ENCODE data around the gene WDR33. TPM values are rescaled to one million over a fixed set of nuclear protein-coding genes. Genes with fewer than 3 reads are reported as not detected.
"Not testable (repeated sequence)": the region's sequence is repeated elsewhere in the genome, so short reads cannot be mapped to it uniquely, and the experiment has no call there.

The WDR33 gene
- total and polyA plus RNA-seq, 4 experiments from 2014 or later: 19.4 to 86.2 (median 70.4) TPM

- intact Hi-C loops (cut with micrococcal nuclease): no loop called here
- peaks cover 18 to 39% of the 10 kb centered on the region in 2 donors for H3K36me3 Mint-ChIP-seq
- ChIA-PET CTCF (ENCODE audit: partially characterized antibody) (no interaction called here), POLR2A (ENCODE audit: partially characterized antibody) (interaction anchor here (2.2 kb wide), 1 partner anchor 9 kb away, joined by 11 read pairs; no protein-coding TSS in a partner anchor)
- H3K4me1 ChIP-seq (ENCODE audit: insufficient read depth, low read length): peaks cover 71% of the 10 kb centered on the region
- H3K4me1 Mint-ChIP-seq: peaks cover 31 to 78% (median 61%) of the 10 kb centered on the region in 4 donors
- no peak for DNase-seq
- H3K4me3 Mint-ChIP-seq: peak overlapping the region in 5 of 8 donors; percentile 11 to 45 (median 21)
- no peaks in the 10 kb centered on the region for H3K9me3 ChIP-seq (ENCODE audit: control insufficient read depth in 1 of 2, low read length in 2 of 2)
- peaks cover 4% of the 10 kb centered on the region for H3K36me3 ChIP-seq (ENCODE audit: insufficient read depth, low read length)
- H3K27me3 ChIP-seq (ENCODE audit: insufficient read depth, low read length): no peaks in the 10 kb centered on the region
- no peaks in the 10 kb centered on the region for H3K9me3 Mint-ChIP-seq
- no peak overlapping the region for H3K4me3 ChIP-seq (ENCODE audit: low read length in 2 of 2)
- H3K27ac Mint-ChIP-seq: peak overlapping the region in 3 of 7 donors; percentile 16 to 91 (median 32)
- H3K27ac ChIP-seq (ENCODE audit: low read depth, low read length): no peak overlapping the region
- H3K27me3 Mint-ChIP-seq: no peaks in the 10 kb centered on the region
Observed at GRCh38 chr2:127796389-127796788, 14.6 kb downstream of the WDR33 start.

GRCh38 chr2:127794901-127795300, 16.1 kb downstream of the WDR33 start:
- intact Hi-C loops (cut with micrococcal nuclease); H3K4me3 ChIP-seq (ENCODE audit: low read length in 2 of 2); H3K9me3 ChIP-seq (ENCODE audit: control insufficient read depth in 1 of 2, low read length in 2 of 2); DNase-seq; H3K4me3 Mint-ChIP-seq; H3K27ac ChIP-seq (ENCODE audit: low read depth, low read length); H3K27me3 Mint-ChIP-seq; H3K9me3 Mint-ChIP-seq; H3K36me3 ChIP-seq (ENCODE audit: insufficient read depth, low read length); H3K27ac Mint-ChIP-seq; H3K27me3 ChIP-seq (ENCODE audit: insufficient read depth, low read length): not testable (repeated sequence)
- POLR2A ChIA-PET (ENCODE audit: partially characterized antibody): interaction anchor here (2.2 kb wide), 1 partner anchor 10 kb away, joined by 11 read pairs; no protein-coding TSS in a partner anchor
- H3K4me1 Mint-ChIP-seq: peaks cover 29 to 72% (median 57%) of the 10 kb centered on the region in 4 donors
- H3K4me1 ChIP-seq (ENCODE audit: insufficient read depth, low read length): peaks cover 59% of the 10 kb centered on the region
- CTCF ChIA-PET (ENCODE audit: partially characterized antibody): interaction anchor here (1.1 kb wide), 1 partner anchor 20 kb away, joined by 4 read pairs; no protein-coding TSS in a partner anchor
- H3K36me3 Mint-ChIP-seq: peaks cover 15 to 31% of the 10 kb centered on the region in 2 donors

- no peak overlapping the region for H3K4me3 Mint-ChIP-seq
- peaks cover 15 to 19% of the 10 kb centered on the region in 2 donors for H3K36me3 Mint-ChIP-seq
- no peaks in the 10 kb centered on the region for H3K9me3 Mint-ChIP-seq
- intact Hi-C loops (cut with micrococcal nuclease): no loop called here
- no peaks in the 10 kb centered on the region for H3K27me3 Mint-ChIP-seq
- no peak for DNase-seq
- Histone ChIP-seq H3K27ac (ENCODE audit: low read depth, low read length) (no peak overlapping the region), H3K4me3 (ENCODE audit: low read length in 2 of 2) (no peak overlapping the region), H3K27me3 (ENCODE audit: insufficient read depth, low read length) (no peaks in the 10 kb centered on the region), H3K9me3 (ENCODE audit: control insufficient read depth in 1 of 2, low read length in 2 of 2) (no peaks in the 10 kb centered on the region), H3K4me1 (ENCODE audit: insufficient read depth, low read length) (peaks cover 41% of the 10 kb centered on the region), H3K36me3 (ENCODE audit: insufficient read depth, low read length) (no peaks in the 10 kb centered on the region)
- H3K27ac Mint-ChIP-seq: peak overlapping the region in 1 of 7 donors; percentile 77
- ChIA-PET POLR2A (ENCODE audit: partially characterized antibody) (no interaction called here), CTCF (ENCODE audit: partially characterized antibody) (interaction anchor here (0.6 kb wide), 1 partner anchor 313 kb away, joined by 3 read pairs; no protein-coding TSS in a partner anchor)
- peaks cover 23 to 53% (median 42%) of the 10 kb centered on the region in 4 donors for H3K4me1 Mint-ChIP-seq
Observed at GRCh38 chr2:127792805-127793204, 18.2 kb downstream of the WDR33 start.

- peaks cover 10 to 15% of the 10 kb centered on the region in 2 donors for H3K36me3 Mint-ChIP-seq
- H3K4me3 Mint-ChIP-seq: peak overlapping the region in 1 of 8 donors; percentile 21
- DNase-seq: no peak
- Histone ChIP-seq H3K4me1 (ENCODE audit: insufficient read depth, low read length) (peaks cover 28% of the 10 kb centered on the region), H3K9me3 (ENCODE audit: control insufficient read depth in 1 of 2, low read length in 2 of 2) (no peaks in the 10 kb centered on the region), H3K4me3 (ENCODE audit: low read length in 2 of 2) (no peak overlapping the region), H3K36me3 (ENCODE audit: insufficient read depth, low read length) (no peaks in the 10 kb centered on the region), H3K27me3 (ENCODE audit: insufficient read depth, low read length) (no peaks in the 10 kb centered on the region), H3K27ac (ENCODE audit: low read depth, low read length) (no peak overlapping the region)
- peaks cover 16 to 39% (median 30%) of the 10 kb centered on the region in 4 donors for H3K4me1 Mint-ChIP-seq
- H3K27me3 Mint-ChIP-seq: no peaks in the 10 kb centered on the region
- ChIA-PET CTCF (ENCODE audit: partially characterized antibody) (no interaction called here), POLR2A (ENCODE audit: partially characterized antibody) (no interaction called here)
- no peaks in the 10 kb centered on the region for H3K9me3 Mint-ChIP-seq
- intact Hi-C loops (cut with micrococcal nuclease): no loop called here
- H3K27ac Mint-ChIP-seq: peak overlapping the region in 3 of 7 donors; percentile 7 to 36 (median 31)
Observed at GRCh38 chr2:127790694-127791529, 20.1 kb downstream of the WDR33 start.

GRCh38 chr2:127786048-127786809, 24.7 kb downstream of the WDR33 start:
- CTCF ChIA-PET (ENCODE audit: partially characterized antibody): interaction anchor here (0.6 kb wide), 1 partner anchor 14 kb away, joined by 3 read pairs; no protein-coding TSS in a partner anchor
- DNase-seq: no peak
- Mint-ChIP-seq H3K36me3 (peaks cover 4% of the 10 kb centered on the region in 2 donors), H3K4me3 (no peak overlapping the region), H3K9me3 (no peaks in the 10 kb centered on the region), H3K27ac (peak overlapping the region in 1 of 7 donors; percentile 56), H3K4me1 (peaks cover 17 to 33% (median 23%) of the 10 kb centered on the region in 4 donors), H3K27me3 (no peaks in the 10 kb centered on the region)
- H3K27me3 ChIP-seq (ENCODE audit: insufficient read depth, low read length): no peaks in the 10 kb centered on the region
- H3K9me3 ChIP-seq (ENCODE audit: control insufficient read depth in 1 of 2, low read length in 2 of 2): no peaks in the 10 kb centered on the region
- peaks cover 17% of the 10 kb centered on the region for H3K4me1 ChIP-seq (ENCODE audit: insufficient read depth, low read length)
- POLR2A ChIA-PET (ENCODE audit: partially characterized antibody): no interaction called here
- intact Hi-C loops (cut with micrococcal nuclease): no loop called here
- no peaks in the 10 kb centered on the region for H3K36me3 ChIP-seq (ENCODE audit: insufficient read depth, low read length)
- H3K27ac ChIP-seq (ENCODE audit: low read depth, low read length): no peak overlapping the region
- H3K4me3 ChIP-seq (ENCODE audit: low read length in 2 of 2): no peak overlapping the region

- H3K27ac Mint-ChIP-seq: peak overlapping the region in 6 of 7 donors; percentile 0 to 74 (median 11)
Observed at GRCh38 chr2:127784965-127785518, 25.9 kb downstream of the WDR33 start.

More at GRCh38 chr2:127784965-127785518, 25.9 kb downstream of the WDR33 start:
- H3K36me3 ChIP-seq (ENCODE audit: insufficient read depth, low read length): no peaks in the 10 kb centered on the region
- Mint-ChIP-seq H3K36me3 (peaks cover 0 to 5% of the 10 kb centered on the region in 2 donors), H3K4me3 (peak overlapping the region in 2 of 8 donors; percentile 3 to 47), H3K4me1 (peaks cover 19 to 34% (median 21%) of the 10 kb centered on the region in 4 donors), H3K9me3 (peaks cover 0 to 2% (median 0%) of the 10 kb centered on the region in 8 donors), H3K27me3 (no peaks in the 10 kb centered on the region)
- intact Hi-C loops (cut with micrococcal nuclease): no loop called here
- H3K4me1 ChIP-seq (ENCODE audit: insufficient read depth, low read length): peaks cover 21% of the 10 kb centered on the region
- ChIA-PET CTCF (ENCODE audit: partially characterized antibody) (no interaction called here), POLR2A (ENCODE audit: partially characterized antibody) (interaction anchor here (0.7 kb wide), 1 partner anchor 45 kb away, joined by 3 read pairs; no protein-coding TSS in a partner anchor)
- no peaks in the 10 kb centered on the region for H3K27me3 ChIP-seq (ENCODE audit: insufficient read depth, low read length)
- no peak overlapping the region for H3K4me3 ChIP-seq (ENCODE audit: low read length in 2 of 2)
- no peak overlapping the region for H3K27ac ChIP-seq (ENCODE audit: low read depth, low read length)
- DNase-seq: no peak
- no peaks in the 10 kb centered on the region for H3K9me3 ChIP-seq (ENCODE audit: control insufficient read depth in 1 of 2, low read length in 2 of 2)

Measured in CD4-positive, alpha-beta memory T cell (primary cell).